GM18867 (cell line): Measurements from ENCODE around the gene TBC1D5.
"Not testable (repeated sequence)": the region's sequence is repeated elsewhere in the genome, so short reads cannot be mapped to it uniquely, and the experiment has no call there.

Experiments
- ATAC-seq: cut with Tn5 transposase; IDR thresholded peaks from one replicate; pipeline ENCODE4 v1.9.1; 2021; ENCODE audit warnings: mild to moderate bottlenecking, moderate library complexity; ENCODE audit not compliant: unreplicated experiment

The TBC1D5 gene

DNA sequence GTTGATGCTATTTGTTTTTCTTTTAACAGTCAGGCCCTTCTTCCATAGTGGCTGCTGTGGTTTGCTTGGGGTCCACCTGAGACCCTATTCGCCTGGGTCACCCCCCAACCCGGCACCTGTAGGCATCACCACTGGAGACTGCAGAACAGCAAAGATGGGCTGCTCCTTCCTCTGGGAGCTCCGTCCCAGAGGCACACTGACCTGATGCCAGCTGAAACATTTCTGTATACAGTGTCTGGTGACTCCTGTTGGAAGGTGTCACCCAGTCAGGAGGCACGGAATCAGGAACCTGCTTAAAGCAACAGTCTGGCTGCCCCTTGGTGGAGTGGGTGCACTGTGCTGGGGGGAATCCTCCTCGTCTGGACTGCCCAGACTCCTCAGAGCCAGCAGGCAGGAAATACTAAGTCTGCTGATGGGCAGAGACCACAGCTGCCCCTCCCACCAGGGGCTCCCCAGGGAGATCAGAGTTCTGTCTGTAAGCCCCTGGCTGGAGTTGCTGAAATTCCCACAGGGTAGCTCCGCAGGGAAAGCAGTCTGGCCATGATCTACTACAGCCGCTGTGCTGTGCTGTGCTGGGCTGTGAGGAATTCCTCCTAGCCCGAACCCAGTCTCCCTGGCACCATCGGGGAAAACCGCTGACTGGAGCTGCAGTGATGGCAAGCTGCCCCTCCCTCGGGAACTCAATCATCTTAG is 248.2 kb downstream of the TBC1D5 start:
- no peak for ATAC-seq

DNA sequence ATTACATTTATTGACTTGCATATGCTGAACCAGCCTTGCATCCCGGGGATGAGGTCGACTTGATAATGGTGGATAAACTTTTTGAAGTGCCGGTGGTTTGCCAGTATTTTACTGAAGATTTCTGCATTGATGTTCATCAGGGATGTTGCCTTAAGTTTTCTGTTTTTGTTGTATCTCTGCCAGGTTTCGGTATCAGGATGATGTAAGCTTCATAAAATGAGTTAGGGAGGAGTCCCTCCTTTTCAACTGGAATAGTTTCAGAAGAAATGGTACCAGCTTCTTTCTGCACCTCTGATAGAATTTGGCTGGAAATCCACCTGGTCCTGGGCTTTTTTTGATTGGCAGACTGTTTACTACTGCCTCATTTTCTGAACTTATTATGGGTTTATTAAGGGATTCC is 250.8 kb downstream of the TBC1D5 start:
- ATAC-seq: no peak

- not testable (repeated sequence) for ATAC-seq
Observed at GRCh38 chr3:17491190-17491589, 251.2 kb downstream of the TBC1D5 start.

DNA sequence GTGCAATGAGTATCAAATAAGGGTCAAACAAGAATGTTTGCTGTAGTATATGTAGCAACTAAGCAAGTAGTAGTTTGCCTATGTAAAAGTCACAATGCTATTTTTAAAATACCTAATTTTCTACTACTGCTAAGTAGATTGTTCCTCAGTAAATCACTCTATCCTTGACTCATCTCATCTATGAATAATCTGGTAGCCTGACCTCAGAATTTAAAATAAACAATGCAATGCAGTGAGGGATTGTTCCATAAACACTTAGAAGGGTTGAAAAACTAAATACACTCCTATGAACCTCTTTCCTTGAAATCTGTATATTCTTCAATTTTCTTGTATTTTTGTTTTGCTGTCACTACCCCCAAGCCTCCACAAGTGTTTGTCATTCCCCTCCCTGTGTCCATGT is 253.3 kb downstream of the TBC1D5 start:
- ATAC-seq: no peak

DNA sequence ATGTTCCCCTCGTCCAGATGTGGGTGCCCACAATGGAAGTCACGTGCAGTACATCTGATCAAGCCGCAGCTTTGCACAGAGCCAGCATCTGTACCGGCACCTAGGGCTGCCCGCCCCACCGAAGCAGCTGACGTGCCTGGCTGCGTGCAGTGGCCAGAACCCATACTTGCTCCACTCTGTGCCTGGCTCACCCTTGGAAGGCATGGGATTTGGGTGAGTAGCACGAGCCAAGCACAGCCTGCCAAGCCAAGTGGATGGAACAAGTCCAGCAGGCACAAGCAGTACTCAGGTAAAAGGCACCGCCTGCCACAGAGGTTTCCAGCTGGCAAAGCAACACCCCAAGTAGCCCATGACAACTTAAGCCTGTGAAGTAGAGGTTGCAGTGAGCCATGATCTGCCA is 261.3 kb downstream of the TBC1D5 start:
- ATAC-seq: no peak

DNA sequence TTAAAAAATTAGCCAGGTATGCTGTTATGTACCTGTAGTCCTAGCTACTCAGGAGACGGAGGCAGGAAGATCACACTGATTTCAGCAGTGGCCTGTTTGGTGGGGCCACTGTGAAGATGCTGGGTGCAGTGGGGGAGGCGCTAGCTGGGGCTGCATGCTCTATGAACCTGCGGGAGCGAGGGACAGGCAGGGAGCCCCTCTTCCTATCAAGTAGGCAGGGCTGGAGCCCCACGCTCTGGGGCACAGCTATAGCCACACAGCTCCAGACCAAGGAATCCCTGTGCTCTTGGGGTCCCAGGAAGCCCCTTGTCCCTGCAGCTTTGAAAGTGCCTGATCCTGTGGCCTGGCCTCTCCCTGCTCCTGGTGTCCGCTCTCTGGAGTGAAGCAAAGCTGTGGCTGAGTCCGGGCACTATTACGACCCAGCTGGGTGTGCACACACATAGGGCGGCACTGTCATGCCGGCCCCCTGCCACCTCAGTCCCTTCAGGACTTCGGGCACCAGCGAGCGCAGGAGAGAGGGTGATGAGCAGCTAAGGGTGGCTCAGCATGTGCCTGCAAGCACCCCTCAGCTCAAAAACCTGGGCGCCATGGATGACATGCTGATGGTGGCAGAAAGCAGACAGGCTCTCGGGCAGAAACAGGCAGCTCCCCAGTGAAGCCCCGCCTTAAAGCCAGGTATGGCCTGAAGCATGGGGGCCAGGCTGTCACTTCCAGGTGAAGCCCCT is 262.6 kb downstream of the TBC1D5 start:
- no peak for ATAC-seq

GRCh38 chr3:17478673-17479072 is 263.8 kb downstream of the TBC1D5 start:
- no peak for ATAC-seq

GRCh38 chr3:17473761-17474160 is 268.7 kb downstream of the TBC1D5 start:
- ATAC-seq: no peak

- ATAC-seq: no peak
Observed at GRCh38 chr3:17469954-17470353, 272.5 kb downstream of the TBC1D5 start.

DNA sequence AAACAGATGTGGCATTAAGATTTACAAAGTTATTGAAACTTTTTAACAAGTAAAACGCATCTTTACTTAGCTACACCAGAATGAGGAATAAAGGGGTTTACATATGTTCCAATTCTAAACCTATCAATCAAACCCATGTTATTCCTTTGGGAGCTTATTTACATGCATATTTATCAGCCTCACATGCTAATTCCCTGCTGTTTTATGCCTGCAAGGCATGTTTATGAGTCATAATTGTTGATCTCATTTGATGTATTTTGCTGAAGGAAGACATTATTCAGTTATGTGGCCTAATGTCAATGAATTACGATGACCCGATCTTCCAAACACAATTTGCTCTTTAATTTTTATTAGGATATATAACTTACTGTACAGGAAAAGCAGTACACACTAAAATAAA is 272.9 kb downstream of the TBC1D5 start:
- ATAC-seq: no peak

- no peak for ATAC-seq
Observed at GRCh38 chr3:17466028-17466427, 276.4 kb downstream of the TBC1D5 start.

DNA sequence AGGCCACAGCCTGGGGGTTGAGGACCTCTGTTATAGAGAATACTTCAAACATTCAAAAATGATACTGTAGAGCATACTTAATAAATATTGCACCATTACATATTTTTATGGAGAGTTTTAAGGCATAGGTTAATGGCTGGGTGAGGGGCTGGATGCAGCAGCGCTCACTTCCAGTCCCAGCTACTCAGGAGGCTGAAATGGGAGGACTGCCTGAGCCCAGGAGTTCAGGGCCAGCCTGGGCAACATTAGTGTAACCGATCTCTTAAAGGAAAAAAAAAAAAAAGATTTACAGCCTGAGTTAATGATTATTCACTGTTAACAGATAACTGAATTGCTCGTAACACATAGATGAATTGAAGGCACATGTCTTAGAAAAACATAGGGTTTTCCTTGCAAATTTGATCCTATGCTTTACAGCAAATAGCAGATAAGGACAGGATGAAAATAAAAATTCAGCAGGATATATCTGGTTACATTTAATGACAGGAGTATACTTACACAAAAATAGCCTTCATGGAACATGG is 282.9 kb downstream of the TBC1D5 start:
- no peak for ATAC-seq

- ATAC-seq: no peak
Observed at GRCh38 chr3:17456650-17457049, 285.8 kb downstream of the TBC1D5 start.

DNA sequence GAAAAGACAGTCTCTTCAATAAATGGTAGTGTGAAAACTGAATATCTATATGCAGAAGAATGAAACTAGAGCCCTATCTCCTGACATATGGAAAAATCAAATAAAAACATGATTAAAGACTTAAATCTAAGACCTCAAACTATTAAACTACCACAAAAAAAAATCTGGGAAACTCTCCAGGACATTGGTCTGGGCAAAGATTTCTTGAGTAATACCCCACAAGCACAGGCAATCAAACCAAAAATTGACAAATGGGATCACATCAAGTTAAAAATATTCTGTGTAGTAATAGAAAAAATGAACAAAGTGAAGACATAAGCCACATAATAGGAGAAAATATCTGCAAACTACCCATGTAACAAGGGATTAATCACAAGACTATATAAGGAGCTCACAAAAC is 286.4 kb downstream of the TBC1D5 start:
- no peak for ATAC-seq

DNA sequence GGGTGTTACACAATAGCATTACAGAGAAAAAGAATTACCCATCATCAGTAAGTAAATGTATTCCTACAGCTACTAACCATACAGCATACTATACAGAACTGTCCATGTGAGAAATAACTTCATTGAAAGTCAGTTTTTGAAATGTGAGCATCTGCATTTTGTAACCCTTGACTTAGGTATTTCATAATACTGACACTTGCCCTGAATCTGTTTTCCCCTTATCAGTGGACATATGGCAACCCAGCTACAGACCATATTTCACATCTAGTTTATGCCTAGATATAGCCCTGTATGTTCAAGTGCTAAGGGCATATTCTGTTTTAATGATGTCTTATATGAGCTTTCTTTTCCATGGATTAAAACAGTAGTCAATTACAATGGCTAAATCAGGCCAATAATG is 297.6 kb downstream of the TBC1D5 start:
- no peak for ATAC-seq

GRCh38 chr3:17443142-17443541 is 299.3 kb downstream of the TBC1D5 start:
- no peak for ATAC-seq

DNA sequence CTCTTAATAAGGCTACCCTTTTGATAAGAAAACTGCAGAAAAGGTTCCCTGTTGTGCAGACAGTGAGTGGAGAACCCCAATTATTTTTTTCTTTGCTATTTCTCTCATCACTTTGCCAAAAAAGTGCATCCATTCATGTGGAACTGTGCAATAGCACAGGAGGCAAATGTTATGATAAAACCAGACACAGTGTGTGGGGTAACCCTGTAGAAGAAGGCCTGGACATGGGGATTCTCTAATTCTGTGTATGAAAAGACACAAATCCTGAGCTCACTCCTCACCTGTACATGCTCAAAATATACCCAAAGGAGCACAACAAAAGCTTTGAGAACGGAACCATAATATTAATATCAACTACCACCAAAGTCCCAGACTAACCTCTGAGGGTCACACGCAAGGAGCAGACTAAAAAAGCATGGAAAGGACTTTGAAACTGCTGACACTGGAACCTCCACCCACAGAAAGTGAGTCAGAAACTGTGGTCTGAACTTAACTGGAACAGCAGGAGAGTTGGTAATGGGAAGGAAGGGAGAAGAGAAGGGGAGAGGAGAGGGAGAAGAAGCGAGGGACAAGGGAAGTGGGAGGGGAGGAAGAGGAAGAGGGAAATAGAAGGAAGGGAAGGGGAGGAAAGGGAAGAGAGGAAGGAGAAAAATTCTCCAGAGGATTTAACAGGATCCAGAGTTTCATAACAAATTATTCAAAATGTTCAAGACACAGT is 299.9 kb downstream of the TBC1D5 start:
- ATAC-seq: no peak

GRCh38 chr3:17433876-17434275 is 308.6 kb downstream of the TBC1D5 start:
- ATAC-seq: no peak

- ATAC-seq: no peak
Observed at GRCh38 chr3:17432236-17432635, 310.2 kb downstream of the TBC1D5 start.

DNA sequence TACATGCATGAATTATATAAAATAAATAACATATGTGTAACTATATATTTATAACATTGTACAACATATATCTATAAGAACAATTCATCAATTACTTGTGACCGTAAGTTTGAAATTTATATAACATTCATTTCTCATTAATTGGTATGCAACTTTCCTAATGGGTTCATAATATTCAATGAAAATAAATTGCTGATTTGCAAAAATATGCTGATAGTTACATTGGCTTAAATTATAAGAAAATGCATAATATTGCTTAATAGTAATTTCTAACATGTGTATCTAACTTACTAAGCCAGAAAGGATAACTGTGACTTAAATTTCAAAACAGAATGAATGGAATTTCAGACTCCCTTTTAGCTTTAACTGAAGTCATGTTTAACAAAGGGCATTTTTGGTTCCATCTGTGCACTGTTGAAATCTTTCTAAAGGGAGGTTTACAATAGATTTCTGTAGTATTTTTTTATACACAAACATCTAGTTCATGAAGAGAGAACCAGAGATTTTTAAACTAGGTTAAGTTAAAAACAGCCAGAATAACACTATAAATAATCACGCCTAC is 310.9 kb downstream of the TBC1D5 start:
- ATAC-seq: no peak

DNA sequence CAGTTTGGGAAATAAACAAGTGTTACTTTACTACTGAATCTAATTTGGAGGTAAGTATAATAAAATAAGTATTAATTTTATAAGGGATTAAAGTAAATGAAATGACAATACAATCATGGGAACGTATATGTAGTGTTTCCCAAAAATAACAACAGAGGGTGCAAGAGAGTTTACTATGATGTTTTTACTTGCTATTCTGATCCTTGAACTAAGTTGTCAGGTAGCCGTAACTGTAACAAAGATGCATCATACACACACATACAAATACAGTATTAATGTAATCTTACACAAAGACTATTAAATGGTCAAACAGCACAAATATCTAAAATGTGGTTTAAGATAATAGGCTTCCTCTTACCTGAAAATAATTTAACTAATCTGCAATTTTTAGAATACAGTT is 311.4 kb downstream of the TBC1D5 start:
- no peak for ATAC-seq
